ENCODE data around the gene KAT8. TPM values are rescaled to one million over a fixed set of nuclear protein-coding genes. Genes with fewer than 3 reads are reported as not detected.
"Not testable (repeated sequence)": the region's sequence is repeated elsewhere in the genome, so short reads cannot be mapped to it uniquely, and the experiment has no call there.

KAT8 gene
- total RNA-seq, 4 donors from 2014 or later, result 25.7 to 57.2 (median 30.4) TPM

- Histone ChIP-seq H3K4me1 (peaks cover 4 to 27% (median 5%) of the 10 kb centered on the region in 3 donors), H3K27ac (no peak overlapping the region), H3K9me3 (no peaks in the 10 kb centered on the region), H3K36me3 (no peaks in the 10 kb centered on the region), H3K4me3 (peak overlapping the region in 3 of 4 donors; percentile 15 to 49 (median 21)), H3K27me3 (peaks cover 0 to 51% (median 0%) of the 10 kb centered on the region in 4 donors)
- no peak for DNase-seq
- 27% methylated on average over 7 of the region's 40 CpGs; no CpG with 5 or more reads in 1 of the 2 donors for WGBS, 2 donors
- intact Hi-C loops (cut with DNase I), result no loop called here
- TF ChIP-seq CTCF (IDR thresholded peaks at IDR 0.05) (peak in 1 of 6 experiments; percentile 28), POLR2A (IDR thresholded peaks at IDR 0.05) (no peak)
Observed at GRCh38 chr16:31148281-31148728, 30.8 kb downstream of the KAT8 start.

GRCh38 chr16:31148896-31149295 lies 31.4 kb downstream of the KAT8 start:
- H3K9me3 ChIP-seq, result no peaks in the 10 kb centered on the region
- TF ChIP-seq CTCF (IDR thresholded peaks at IDR 0.05), result no peak
- TF ChIP-seq POLR2A (IDR thresholded peaks at IDR 0.05), result no peak
- H3K27ac ChIP-seq, result no peak overlapping the region
- no peak overlapping the region for H3K4me3 ChIP-seq
- H3K36me3 ChIP-seq, result no peaks in the 10 kb centered on the region
- H3K27me3 ChIP-seq, result peaks cover 0 to 51% (median 0%) of the 10 kb centered on the region in 4 donors
- peaks cover 4 to 21% (median 4%) of the 10 kb centered on the region in 3 donors for H3K4me1 ChIP-seq
- 67 to 86% methylated on average over 1 to 8 of the region's 25 CpGs for WGBS, 2 donors
- no peak for DNase-seq
- intact Hi-C loops (cut with DNase I), result no loop called here

- Histone ChIP-seq H3K27ac (peak overlapping the region in 2 of 4 donors; percentile 13 to 29), H3K9me3 (no peaks in the 10 kb centered on the region), H3K4me1 (peaks cover 4 to 16% (median 4%) of the 10 kb centered on the region in 3 donors), H3K36me3 (no peaks in the 10 kb centered on the region), H3K4me3 (no peak overlapping the region), H3K27me3 (peaks cover 0 to 51% (median 0%) of the 10 kb centered on the region in 4 donors)
- DNase-seq, result no peak
- intact Hi-C loops (cut with DNase I), result no loop called here
- TF ChIP-seq CTCF (IDR thresholded peaks at IDR 0.05), result no peak
- TF ChIP-seq POLR2A (IDR thresholded peaks at IDR 0.05), result no peak
- WGBS, 2 donors, result 77 to 83% methylated on average over 5 of the region's 5 CpGs
Observed at GRCh38 chr16:31149332-31149731, 31.9 kb downstream of the KAT8 start.

GRCh38 chr16:31149894-31150890 lies 32.7 kb downstream of the KAT8 start, which contains the start of gene PRSS36:
Gene PRSS36 (minus strand): TSS chr16:31150066. CDS start chr16:31150035, 31 bp downstream.
- no peak for DNase-seq
- TF ChIP-seq CTCF (IDR thresholded peaks at IDR 0.05), result no peak
- TF ChIP-seq POLR2A (IDR thresholded peaks at IDR 0.05), result no peak
- Histone ChIP-seq H3K9me3 (no peaks in the 10 kb centered on the region), H3K4me1 (peaks cover 4 to 15% (median 4%) of the 10 kb centered on the region in 3 donors), H3K36me3 (no peaks in the 10 kb centered on the region), H3K27me3 (peaks cover 0 to 52% (median 0%) of the 10 kb centered on the region in 4 donors), H3K4me3 (no peak within 1 kb of the TSS), H3K27ac (peak within 1 kb of the TSS in 2 of 4 donors; percentile 13 to 29)
- intact Hi-C loops (cut with DNase I), result no loop called here
- WGBS, 2 donors, result 50 to 85% methylated on average over 1 to 6 of the region's 11 CpGs

GRCh38 chr16:31150976-31151375 lies 33.5 kb downstream of the KAT8 start:
- 61 to 71% methylated on average over 4 to 6 of the region's 6 CpGs for whole genome bisulfite sequencing, 2 donors
- intact Hi-C loops (cut with DNase I); H3K9me3 ChIP-seq; H3K27ac ChIP-seq; H3K36me3 ChIP-seq; H3K4me3 ChIP-seq; DNase-seq: not testable (repeated sequence)
- Histone ChIP-seq H3K27me3 (peaks cover 0 to 57% (median 0%) of the 10 kb centered on the region in 4 donors), H3K4me1 (peaks cover 4 to 15% (median 4%) of the 10 kb centered on the region in 3 donors)
